Left lung (tissue), 10 donors: ENCODE data around the gene LCOR. TPM values are rescaled to one million over a fixed set of nuclear protein-coding genes. Genes with fewer than 3 reads are reported as not detected.

Experiments used
- ATAC-seq: fragments of 200-7000 bp; cut with Tn5 transposase; one replicate; pipeline ENCODE4 v1.9.1; 2020; ENCODE audit warnings: moderate library complexity
- DNase-seq, 4 donors: peaks; one replicate each; pipeline ENCODE4 v3.0.0-alpha.2; 2013 to 2020
- H3K27ac ChIP-seq, 2 donors: fragments of 200-600 bp; sonication (generic) in 1 of 2; one replicate each; pipeline versions ENCODE4 v1.5.0 to v1.8.0; 2020 to 2021
- H3K27me3 ChIP-seq, 2 donors: fragments of 200-600 bp; sonication (generic) in 1 of 2; one replicate each; pipeline versions ENCODE4 v1.5.0 to v1.8.0; 2020 to 2021
- H3K36me3 ChIP-seq, 2 donors: fragments of 200-600 bp; sonication (generic) in 1 of 2; one replicate each; pipeline versions ENCODE4 v1.5.0 to v1.8.0; 2020 to 2021
- H3K4me1 ChIP-seq, 2 donors: fragments of 200-600 bp; one replicate each; pipeline ENCODE4 v1.8.0; 2021
- H3K4me3 ChIP-seq, 2 donors: fragments of 200-600 bp; sonication (generic) in 1 of 2; one replicate each; pipeline versions ENCODE4 v1.5.0 to v1.8.0; 2020 to 2021; ENCODE audit warnings: mild to moderate bottlenecking in 1 of 2
- H3K9me3 ChIP-seq, 2 donors: fragments of 200-600 bp; sonication (generic) in 1 of 2; one replicate each; pipeline versions ENCODE4 v1.5.0 to v1.8.0; 2020 to 2021
- intact Hi-C, 2 donors: fragments of 100-400 bp; cut with DNase I; formaldehyde crosslinking; loops; one replicate each; pipeline versions ENCODE4 v1.11.2 to v1.14.2; 2022
- polyA plus RNA-seq, 6 donors: library from polyadenylated mRNA; unstranded; fragments of 120-200 nt; gene quantifications; one replicate each; pipeline ENCODE4 v1.2.1, GENCODE V29; 2013; ENCODE audit not compliant: insufficient read length in 6 of 6
- total RNA-seq, 2 donors: library from RNA; stranded (reverse); fragmentation: NEBNext Ultra II Directional; extraction: Animal tissue kit (Norgen Biotek cat#: 25700); gene quantifications; one replicate each; pipeline ENCODE4 v1.2.1, GENCODE V29; 2021
- TF ChIP-seq, protein P1 (sequence below), 2 donors: fragments of 200-600 bp; sonication (generic) in 1 of 2; IDR thresholded peaks; one replicate each; pipeline versions ENCODE4 v1.5.0 to v1.8.0; 2021; ENCODE audit warnings: antibody characterized with exemption in 2 of 2
- donor health status: DM: no; HTN: yes; CAD: no.
- donor health status: DM: no; HTN: no; CAD: no.

The LCOR gene
- total and polyA plus RNA-seq, 8 donors: 20.8 to 29.6 (median 22.9) TPM

DNA sequence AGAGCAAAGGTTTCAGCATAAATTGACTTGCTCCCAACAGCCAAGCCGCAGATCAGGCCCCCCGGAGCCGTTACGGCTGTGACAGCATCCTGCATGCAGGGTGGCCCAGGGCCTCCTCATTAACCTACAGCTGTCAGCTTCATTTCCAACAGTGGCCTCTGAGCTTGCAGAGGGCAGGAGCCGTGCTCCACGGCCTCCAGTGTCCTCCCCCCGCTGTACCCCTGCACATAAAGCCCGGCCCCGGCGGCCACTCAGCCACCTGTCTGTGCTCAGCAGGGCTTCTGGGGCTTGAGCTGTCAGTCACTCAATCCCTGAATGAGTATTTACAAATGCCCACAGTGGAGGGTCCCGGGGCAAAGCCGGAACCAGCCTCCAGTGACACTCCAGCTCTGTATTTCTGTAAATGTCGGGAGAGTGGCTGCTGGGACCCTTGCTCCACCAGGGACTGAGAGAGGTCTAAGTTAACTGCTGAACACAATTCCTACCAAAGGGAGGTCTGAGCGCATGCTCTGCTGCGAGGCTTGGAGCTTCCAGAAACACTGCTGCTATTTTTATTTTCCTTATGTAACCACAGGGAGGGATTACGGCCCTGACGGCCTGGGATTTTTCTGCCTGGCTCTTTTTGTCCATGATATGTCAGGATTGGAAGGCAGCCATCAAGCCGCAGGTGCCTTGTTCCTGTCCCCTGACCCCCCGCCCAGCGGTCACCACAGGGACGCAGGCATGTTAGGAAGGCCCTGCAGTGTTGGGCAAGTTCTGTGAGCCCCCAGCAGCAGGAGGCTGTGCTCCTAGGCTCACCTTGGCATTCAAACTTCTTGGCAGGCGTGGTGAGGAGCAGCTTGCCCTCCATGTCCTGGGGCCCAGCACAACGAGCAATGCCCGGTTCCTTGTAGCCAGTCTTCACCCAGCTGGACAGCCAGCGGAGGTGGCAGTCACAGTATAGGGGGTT, 188.6 kb downstream of the LCOR start:
- intact Hi-C loops: no loop called here
- DNase-seq: peak in 2 of 4 donors; percentile 26 to 53
- no peak for ATAC-seq
- H3K27me3 ChIP-seq: no peaks in the 10 kb centered on the region
- H3K9me3 ChIP-seq: peaks cover 0 to 2% of the 10 kb centered on the region in 2 donors
- peaks cover 5 to 7% of the 10 kb centered on the region in 2 donors for H3K4me1 ChIP-seq
- no peaks in the 10 kb centered on the region for H3K36me3 ChIP-seq
- TF ChIP-seq, protein P1, sequence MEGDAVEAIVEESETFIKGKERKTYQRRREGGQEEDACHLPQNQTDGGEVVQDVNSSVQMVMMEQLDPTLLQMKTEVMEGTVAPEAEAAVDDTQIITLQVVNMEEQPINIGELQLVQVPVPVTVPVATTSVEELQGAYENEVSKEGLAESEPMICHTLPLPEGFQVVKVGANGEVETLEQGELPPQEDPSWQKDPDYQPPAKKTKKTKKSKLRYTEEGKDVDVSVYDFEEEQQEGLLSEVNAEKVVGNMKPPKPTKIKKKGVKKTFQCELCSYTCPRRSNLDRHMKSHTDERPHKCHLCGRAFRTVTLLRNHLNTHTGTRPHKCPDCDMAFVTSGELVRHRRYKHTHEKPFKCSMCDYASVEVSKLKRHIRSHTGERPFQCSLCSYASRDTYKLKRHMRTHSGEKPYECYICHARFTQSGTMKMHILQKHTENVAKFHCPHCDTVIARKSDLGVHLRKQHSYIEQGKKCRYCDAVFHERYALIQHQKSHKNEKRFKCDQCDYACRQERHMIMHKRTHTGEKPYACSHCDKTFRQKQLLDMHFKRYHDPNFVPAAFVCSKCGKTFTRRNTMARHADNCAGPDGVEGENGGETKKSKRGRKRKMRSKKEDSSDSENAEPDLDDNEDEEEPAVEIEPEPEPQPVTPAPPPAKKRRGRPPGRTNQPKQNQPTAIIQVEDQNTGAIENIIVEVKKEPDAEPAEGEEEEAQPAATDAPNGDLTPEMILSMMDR (IDR thresholded peaks at IDR 0.05): no peak
- H3K27ac ChIP-seq: no peak overlapping the region
- H3K4me3 ChIP-seq: no peak overlapping the region

DNA sequence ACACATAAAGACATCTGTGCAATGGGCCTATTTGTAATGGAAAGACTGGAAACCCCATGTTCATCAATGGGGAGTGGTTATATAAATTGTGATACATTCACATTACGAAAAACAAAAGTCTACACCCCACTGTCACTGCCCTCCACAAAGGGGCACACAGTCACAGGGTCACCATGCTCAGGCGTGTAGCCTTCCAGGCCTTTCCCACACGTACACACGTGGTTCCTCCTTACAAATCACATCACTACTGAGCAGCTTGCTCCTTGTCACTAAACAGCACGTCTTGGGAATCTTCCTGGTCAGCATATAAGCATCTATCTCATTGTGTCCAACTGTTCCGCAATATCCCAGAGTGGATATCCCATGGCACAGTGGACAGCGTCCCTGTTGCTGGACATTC, 190.5 kb downstream of the LCOR start:
- H3K4me1 ChIP-seq: peaks cover 5 to 7% of the 10 kb centered on the region in 2 donors
- no peaks in the 10 kb centered on the region for H3K9me3 ChIP-seq
- DNase-seq: no peak
- TF ChIP-seq, protein P1 (IDR thresholded peaks at IDR 0.05): no peak
- H3K4me3 ChIP-seq: no peak overlapping the region
- no peaks in the 10 kb centered on the region for H3K27me3 ChIP-seq
- H3K27ac ChIP-seq: no peak overlapping the region
- no peaks in the 10 kb centered on the region for H3K36me3 ChIP-seq
- ATAC-seq: no peak
- intact Hi-C loops: no loop called here

DNA sequence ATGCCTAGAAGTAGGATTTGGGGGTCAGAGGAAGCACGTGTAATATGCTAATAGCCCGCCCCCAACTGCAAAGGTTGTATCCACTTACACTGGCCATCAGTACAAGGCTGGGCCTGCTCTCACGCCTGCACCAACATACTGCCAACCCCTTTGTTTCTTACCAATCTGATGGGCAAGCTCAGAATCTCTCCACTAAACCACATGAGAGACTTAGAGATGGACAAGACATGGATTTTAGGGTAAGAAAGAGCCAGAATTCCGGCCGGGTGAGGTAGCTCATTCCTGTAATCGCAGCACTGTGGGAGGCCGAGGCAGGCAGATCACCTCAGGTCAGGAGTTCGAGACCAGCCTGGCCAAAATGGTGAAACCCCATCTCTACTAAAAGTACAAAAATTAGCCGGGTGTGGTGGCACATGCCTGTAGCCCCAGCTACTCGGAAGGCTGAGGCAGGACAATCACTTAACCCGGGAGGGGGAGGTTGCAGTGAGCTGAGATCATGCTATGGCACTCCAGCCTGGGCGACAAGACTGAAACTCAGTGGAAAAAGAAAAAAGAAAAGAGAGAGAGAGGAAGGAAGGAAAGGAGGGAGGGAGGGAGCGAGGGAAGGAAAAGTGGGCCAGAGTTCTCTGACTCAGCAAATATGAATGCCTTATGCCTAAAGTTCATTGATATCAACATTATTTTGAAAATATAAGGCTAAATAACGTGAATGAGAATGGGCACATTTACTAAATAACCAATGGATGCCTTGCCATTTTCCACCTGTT, 191.5 kb downstream of the LCOR start:
- no peaks in the 10 kb centered on the region for H3K9me3 ChIP-seq
- no peak overlapping the region for H3K27ac ChIP-seq
- DNase-seq (peak in 1 of 4 donors; percentile 25), ATAC-seq (no peak)
- H3K36me3 ChIP-seq: no peaks in the 10 kb centered on the region
- no peak overlapping the region for H3K4me3 ChIP-seq
- no peaks in the 10 kb centered on the region for H3K27me3 ChIP-seq
- intact Hi-C loops: no loop called here
- TF ChIP-seq, protein P1 (IDR thresholded peaks at IDR 0.05): no peak
- peaks cover 5 to 7% of the 10 kb centered on the region in 2 donors for H3K4me1 ChIP-seq

DNA sequence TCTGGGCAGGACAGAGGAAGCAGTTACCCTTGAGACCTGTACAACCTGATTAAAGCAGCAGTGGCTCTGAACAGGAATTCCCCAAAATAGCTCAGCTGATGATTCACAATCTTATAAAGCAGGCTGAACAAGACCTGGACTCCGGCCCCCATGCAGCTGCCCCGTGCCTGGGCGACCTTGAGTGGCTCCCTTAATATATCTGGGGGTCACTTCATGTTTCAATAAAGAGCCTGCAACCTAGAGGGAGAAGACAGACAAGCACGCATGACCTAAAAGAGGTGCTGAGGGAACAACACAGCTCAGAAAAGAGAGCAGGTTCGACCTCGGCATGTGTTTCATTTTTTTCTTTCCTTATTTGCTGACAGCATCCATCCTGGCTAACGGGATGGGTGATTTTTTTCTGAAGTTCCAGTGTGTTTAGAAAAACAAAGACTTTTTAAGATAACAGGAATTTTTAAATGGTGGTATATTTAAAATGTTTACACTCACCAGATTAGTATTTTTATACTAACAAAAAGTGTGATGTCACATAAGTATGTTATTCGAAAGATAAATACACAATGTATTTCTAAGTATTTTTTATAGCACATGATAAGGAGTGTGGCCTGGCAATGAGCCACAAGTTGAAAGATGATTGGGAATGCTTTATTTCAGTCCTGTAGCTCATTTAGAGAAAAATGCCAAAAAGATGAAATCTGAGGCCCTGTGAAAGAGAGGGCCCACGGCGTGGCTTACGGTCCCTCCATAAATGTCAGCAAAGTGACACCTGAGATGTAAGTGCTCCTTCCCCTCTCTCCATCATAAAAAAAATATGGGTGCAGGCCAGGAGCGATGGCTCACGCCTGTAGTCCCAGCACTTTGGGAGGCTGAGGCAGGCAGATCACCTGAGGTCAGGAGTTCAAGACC, 192.3 kb downstream of the LCOR start:
- ATAC-seq: peak; percentile 78
- intact Hi-C loops: no loop called here

More for the DNA sequence above, 192.3 kb downstream of the LCOR start:
- Histone ChIP-seq H3K27ac (no peak overlapping the region), H3K4me3 (no peak overlapping the region), H3K9me3 (no peaks in the 10 kb centered on the region), H3K27me3 (no peaks in the 10 kb centered on the region), H3K4me1 (peaks cover 5 to 7% of the 10 kb centered on the region in 2 donors), H3K36me3 (no peaks in the 10 kb centered on the region)
- TF ChIP-seq, protein P1 (IDR thresholded peaks at IDR 0.05): no peak
- peak in 2 of 4 donors; percentile 23 to 52 for DNase-seq
